ENCODE data around the gene ZNF497. TPM values are rescaled to one million over a fixed set of nuclear protein-coding genes. Genes with fewer than 3 reads are reported as not detected.

Gene ZNF497
- total RNA-seq, 2 experiments from 2014 or later, result 0.28 to 0.55 TPM

- peaks cover 29% of the 10 kb centered on the region for H3K27me3 Mint-ChIP-seq
These were observed 36.0 kb upstream of the ZNF497 start for GRCh38 chr19:58398545-58398944.

GRCh38 chr19:58398087-58398486, 35.5 kb upstream of the ZNF497 start:
- Mint-ChIP-seq H3K36me3 (ENCODE audit: low read depth) (peaks cover 32% of the 10 kb centered on the region), H3K27ac (no peak overlapping the region), H3K4me1 (ENCODE audit: low read depth) (peaks cover 9% of the 10 kb centered on the region), H3K27me3 (peaks cover 29% of the 10 kb centered on the region), H3K9me3 (no peaks in the 10 kb centered on the region), H3K4me3 (no peak overlapping the region)
- Histone ChIP-seq H3K4me1 (ENCODE audit: insufficient read depth, low read length) (peaks cover 24% of the 10 kb centered on the region), H3K4me3 (ENCODE audit: low read length) (no peak overlapping the region), H3K9me3 (ENCODE audit: control insufficient read depth in 1 of 2, insufficient read depth in 1 of 2, low read length in 2 of 2) (peaks cover 0 to 9% of the 10 kb centered on the region in 2 experiments), H3K36me3 (ENCODE audit: insufficient read depth, low read length) (peaks cover 20% of the 10 kb centered on the region), H3K27ac (ENCODE audit: low read depth in 1 of 2, low read length in 2 of 2) (no peak overlapping the region), H3K27me3 (ENCODE audit: control insufficient read depth in 1 of 2, insufficient read depth in 2 of 2, low read length in 2 of 2) (peaks cover 16 to 21% of the 10 kb centered on the region in 2 experiments)
- DNase-seq (no peak), ATAC-seq (ENCODE audit: poor library complexity) (no peak)
- POLR2A ChIA-PET, result no interaction called here
- TF ChIP-seq, protein P1, sequence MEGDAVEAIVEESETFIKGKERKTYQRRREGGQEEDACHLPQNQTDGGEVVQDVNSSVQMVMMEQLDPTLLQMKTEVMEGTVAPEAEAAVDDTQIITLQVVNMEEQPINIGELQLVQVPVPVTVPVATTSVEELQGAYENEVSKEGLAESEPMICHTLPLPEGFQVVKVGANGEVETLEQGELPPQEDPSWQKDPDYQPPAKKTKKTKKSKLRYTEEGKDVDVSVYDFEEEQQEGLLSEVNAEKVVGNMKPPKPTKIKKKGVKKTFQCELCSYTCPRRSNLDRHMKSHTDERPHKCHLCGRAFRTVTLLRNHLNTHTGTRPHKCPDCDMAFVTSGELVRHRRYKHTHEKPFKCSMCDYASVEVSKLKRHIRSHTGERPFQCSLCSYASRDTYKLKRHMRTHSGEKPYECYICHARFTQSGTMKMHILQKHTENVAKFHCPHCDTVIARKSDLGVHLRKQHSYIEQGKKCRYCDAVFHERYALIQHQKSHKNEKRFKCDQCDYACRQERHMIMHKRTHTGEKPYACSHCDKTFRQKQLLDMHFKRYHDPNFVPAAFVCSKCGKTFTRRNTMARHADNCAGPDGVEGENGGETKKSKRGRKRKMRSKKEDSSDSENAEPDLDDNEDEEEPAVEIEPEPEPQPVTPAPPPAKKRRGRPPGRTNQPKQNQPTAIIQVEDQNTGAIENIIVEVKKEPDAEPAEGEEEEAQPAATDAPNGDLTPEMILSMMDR (IDR thresholded peaks at IDR 0.05), result no peak
- CTCF ChIA-PET, result no interaction called here
- intact Hi-C loops (cut with DNase I, micrococcal nuclease), result no loop called here

More at GRCh38 chr19:58398545-58398944, 36.0 kb upstream of the ZNF497 start:
- Histone ChIP-seq H3K4me1 (ENCODE audit: insufficient read depth, low read length) (peaks cover 24% of the 10 kb centered on the region), H3K36me3 (ENCODE audit: insufficient read depth, low read length) (peaks cover 16% of the 10 kb centered on the region), H3K4me3 (ENCODE audit: low read length) (no peak overlapping the region), H3K9me3 (ENCODE audit: control insufficient read depth in 1 of 2, insufficient read depth in 1 of 2, low read length in 2 of 2) (peaks cover 0 to 9% of the 10 kb centered on the region in 2 experiments), H3K27ac (ENCODE audit: low read depth in 1 of 2, low read length in 2 of 2) (no peak overlapping the region), H3K27me3 (ENCODE audit: control insufficient read depth in 1 of 2, insufficient read depth in 2 of 2, low read length in 2 of 2) (peaks cover 16 to 21% of the 10 kb centered on the region in 2 experiments)
- Mint-ChIP-seq H3K9me3 (no peaks in the 10 kb centered on the region), H3K4me1 (ENCODE audit: low read depth) (peaks cover 9% of the 10 kb centered on the region), H3K4me3 (no peak overlapping the region), H3K36me3 (ENCODE audit: low read depth) (peaks cover 27% of the 10 kb centered on the region), H3K27ac (no peak overlapping the region)
- POLR2A ChIA-PET, result no interaction called here
- DNase-seq (no peak), ATAC-seq (ENCODE audit: poor library complexity) (no peak)
- CTCF ChIA-PET, result no interaction called here
- intact Hi-C loops (cut with DNase I, micrococcal nuclease), result no loop called here
- TF ChIP-seq, protein P1 (IDR thresholded peaks at IDR 0.05), result no peak

DNA sequence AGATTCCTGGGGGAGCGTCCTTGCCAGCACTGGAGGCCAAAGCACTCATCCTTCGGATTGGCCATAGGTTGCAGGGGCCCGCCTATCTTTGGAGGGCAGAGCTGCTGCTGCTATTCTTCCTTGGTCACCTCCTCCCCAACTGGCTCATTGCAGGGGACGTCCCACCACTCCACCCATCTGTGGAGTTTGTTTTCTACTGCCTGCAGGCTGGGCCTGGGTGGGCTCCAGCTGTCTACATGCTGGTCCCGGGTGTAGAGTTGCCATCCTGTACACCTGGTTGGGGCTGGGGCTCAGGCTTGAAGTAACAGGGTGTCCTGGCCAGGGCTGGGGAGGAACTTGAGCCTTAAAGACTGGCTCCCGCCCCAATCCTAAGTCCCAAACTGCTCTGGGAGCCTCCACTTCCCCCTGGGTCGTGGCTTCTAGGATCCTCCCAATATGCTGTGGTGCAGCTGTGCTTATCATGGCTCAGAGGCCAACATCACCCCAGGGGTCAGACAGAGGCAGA, 35.0 kb upstream of the ZNF497 start:
- no peak overlapping the region for H3K27ac ChIP-seq (ENCODE audit: low read depth in 1 of 2, low read length in 2 of 2)
- Mint-ChIP-seq H3K36me3 (ENCODE audit: low read depth) (peaks cover 36% of the 10 kb centered on the region), H3K4me1 (ENCODE audit: low read depth) (peaks cover 9% of the 10 kb centered on the region), H3K4me3 (no peak overlapping the region), H3K27me3 (peaks cover 29% of the 10 kb centered on the region), H3K27ac (no peak overlapping the region), H3K9me3 (no peaks in the 10 kb centered on the region)
- POLR2A ChIA-PET, result no interaction called here
- intact Hi-C loops (cut with DNase I, micrococcal nuclease), result no loop called here
- CTCF ChIA-PET, result no interaction called here
- H3K4me1 ChIP-seq (ENCODE audit: insufficient read depth, low read length), result peaks cover 24% of the 10 kb centered on the region
- H3K27me3 ChIP-seq (ENCODE audit: control insufficient read depth in 1 of 2, insufficient read depth in 2 of 2, low read length in 2 of 2), result peaks cover 16 to 21% of the 10 kb centered on the region in 2 experiments
- no peak for DNase-seq
- TF ChIP-seq, protein P1 (IDR thresholded peaks at IDR 0.05), result no peak
- H3K4me3 ChIP-seq (ENCODE audit: low read length), result no peak overlapping the region
- peaks cover 0 to 9% of the 10 kb centered on the region in 2 experiments for H3K9me3 ChIP-seq (ENCODE audit: control insufficient read depth in 1 of 2, insufficient read depth in 1 of 2, low read length in 2 of 2)
- peaks cover 25% of the 10 kb centered on the region for H3K36me3 ChIP-seq (ENCODE audit: insufficient read depth, low read length)
- no peak for ATAC-seq (ENCODE audit: poor library complexity)
